Keratinocyte (primary cell): ENCODE measurements around the gene GSTCD. TPM values are rescaled to one million over a fixed set of nuclear protein-coding genes. Genes with fewer than 3 reads are reported as not detected.
"Not testable (repeated sequence)": the region's sequence is repeated elsewhere in the genome, so short reads cannot be mapped to it uniquely, and the experiment has no call there.

Experiments
- DNase-seq: peaks from one replicate; pipeline ENCODE4 v3.0.0-alpha.2; 2011; ENCODE audit warnings: low read depth, missing footprints, low spot score
- FAIRE-seq: peaks from 2 replicates; lab custom pipeline; 2011; peaks lifted over from hg19 to GRCh38; lab: Jason Lieb, UNC
- H2AFZ ChIP-seq: 2 replicates; pipeline ENCODE4 v1.6.0; 2012; ENCODE audit warnings: low read length, control low read depth, inconsistent platforms; ENCODE audit not compliant: control insufficient read depth
- H3K27ac ChIP-seq: 2 replicates; pipeline ENCODE4 v1.5.1; 2011; ENCODE audit warnings: low read length; ENCODE audit not compliant: control insufficient read depth, insufficient read depth
- H3K27me3 ChIP-seq: 3 replicates; pipeline ENCODE4 v1.6.0; 2011; ENCODE audit warnings: low read length; ENCODE audit not compliant: control insufficient read depth, insufficient read depth; ENCODE audit errors: extremely low read depth
- H3K36me3 ChIP-seq, 2 experiments: 2 replicates in 1 of 2; 3 replicates in 1 of 2; pipeline ENCODE4 v1.5.1; 2011; ENCODE audit warnings: low read length in 2 of 2, mild to moderate bottlenecking in 1 of 2; ENCODE audit not compliant: control insufficient read depth in 2 of 2, insufficient read depth in 2 of 2; ENCODE audit errors: extremely low read depth in 1 of 2
- H3K4me1 ChIP-seq: 3 replicates; pipeline ENCODE4 v1.5.1; 2011; ENCODE audit warnings: low read length; ENCODE audit not compliant: control insufficient read depth, insufficient read depth; ENCODE audit errors: extremely low read depth
- H3K4me2 ChIP-seq: 3 replicates; pipeline ENCODE4 v1.6.0; 2011; ENCODE audit warnings: low read depth, low read length; ENCODE audit not compliant: control insufficient read depth, insufficient read depth; ENCODE audit errors: extremely low read depth
- H3K4me3 ChIP-seq, 3 experiments: fragments of 200-600 bp in 1 of 3; sonication (generic) in 1 of 3; 2 replicates in 2 of 3; 3 replicates in 1 of 3; pipeline ENCODE4 v1.5.1; 2011 to 2016; ENCODE audit warnings: low read length in 3 of 3, mild to moderate bottlenecking in 3 of 3, control low read depth in 2 of 3, inconsistent platforms in 1 of 3, low read depth in 1 of 3, mixed read lengths in 1 of 3, mixed run types in 1 of 3, moderate library complexity in 1 of 3; ENCODE audit not compliant: control insufficient read depth in 2 of 3, insufficient read depth in 2 of 3; ENCODE audit errors: extremely low read depth in 1 of 3
- H3K79me2 ChIP-seq: 2 replicates; pipeline ENCODE4 v1.6.0; 2012; ENCODE audit warnings: low read length; ENCODE audit not compliant: control insufficient read depth, insufficient read depth
- H3K9ac ChIP-seq: 3 replicates; pipeline ENCODE4 v1.6.0; 2011; ENCODE audit warnings: low read length; ENCODE audit not compliant: control insufficient read depth, insufficient read depth; ENCODE audit errors: extremely low read depth
- H3K9me1 ChIP-seq: 3 replicates; pipeline ENCODE4 v1.6.0; 2011; ENCODE audit warnings: low read length; ENCODE audit not compliant: control insufficient read depth, insufficient read depth; ENCODE audit errors: extremely low read depth
- H3K9me3 ChIP-seq: 2 replicates; pipeline ENCODE4 v1.5.1; 2012; ENCODE audit warnings: low read depth, low read length; ENCODE audit not compliant: control insufficient read depth
- H4K20me1 ChIP-seq: 3 replicates; pipeline ENCODE4 v1.6.0; 2011; ENCODE audit warnings: low read length; ENCODE audit not compliant: control insufficient read depth, insufficient read depth; ENCODE audit errors: extremely low read depth
- EZH2 ChIP-seq: IDR thresholded peaks from one replicate; pipeline ENCODE4 v1.6.1; 2012; ENCODE audit warnings: inconsistent platforms, mild to moderate bottlenecking, low read length, moderate library complexity
- dilution Hi-C: fragments of 300-500 bp; cut with MboI; formaldehyde crosslinking; loops from one replicate; pipeline ENCODE4 v1.7.0; 2020; ENCODE audit warnings: low sequenced_read_pairs; ENCODE audit not compliant: extremely low pct_ligation_motif_present
- polyA plus RNA-seq, 5 experiments: library from polyadenylated mRNA; depleted of rRNA in 3 of 5; stranded (reverse) in 3 of 5; stranded (forward) in 1 of 5; unstranded in 1 of 5; fragments of >200 nt; gene quantifications; 1 replicate in 1 of 5; 2 replicates in 3 of 5; 3 replicates in 1 of 5; pipeline versions ENCODE4 v1.2.1 to v1.2.3, GENCODE V29; 2011 to 2012; ENCODE audit warnings: missing spikeins in 2 of 5, low read depth in 1 of 5, low replicate concordance in 1 of 5
- TF ChIP-seq, protein P1 (sequence below), 3 experiments: IDR thresholded peaks in 1 of 3; conservative IDR thresholded peaks in 1 of 3; optimal IDR thresholded peaks in 1 of 3; 2 replicates in 2 of 3; 3 replicates in 1 of 3; pipeline versions ENCODE3 to v1.5.1; 2011; ENCODE audit warnings: low read length in 3 of 3, mild to moderate bottlenecking in 3 of 3, moderate library complexity in 2 of 3, control low read depth in 1 of 3, inconsistent platforms in 1 of 3; ENCODE audit not compliant: insufficient read depth in 2 of 3; ENCODE audit errors: extremely low read depth in 1 of 3

Gene GSTCD
- polyA plus RNA-seq, 1 donor (not counting 4 experiments of a cell fraction or from before 2014, with no cell fraction given): 23.2 TPM

DNA sequence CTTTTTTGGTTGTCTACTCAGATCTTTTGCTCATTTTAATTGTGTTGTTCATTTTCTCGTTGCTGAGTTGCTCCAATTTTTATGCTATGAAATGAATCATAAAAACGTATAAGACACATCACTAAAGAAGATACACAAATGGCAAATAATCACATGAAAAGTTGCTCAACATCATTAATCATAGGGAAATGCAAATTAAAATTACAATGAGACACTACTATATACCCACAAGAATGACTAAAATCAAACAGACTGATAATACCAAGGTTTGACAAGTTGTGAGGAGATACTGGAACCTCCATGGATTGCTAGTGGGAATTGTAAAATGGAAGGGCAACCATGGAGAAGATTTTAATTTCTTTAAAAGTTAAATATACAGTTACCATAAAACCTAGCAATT, 17.0 kb downstream of the GSTCD start:
- no peak for TF ChIP-seq EZH2
- TF ChIP-seq, protein P1, sequence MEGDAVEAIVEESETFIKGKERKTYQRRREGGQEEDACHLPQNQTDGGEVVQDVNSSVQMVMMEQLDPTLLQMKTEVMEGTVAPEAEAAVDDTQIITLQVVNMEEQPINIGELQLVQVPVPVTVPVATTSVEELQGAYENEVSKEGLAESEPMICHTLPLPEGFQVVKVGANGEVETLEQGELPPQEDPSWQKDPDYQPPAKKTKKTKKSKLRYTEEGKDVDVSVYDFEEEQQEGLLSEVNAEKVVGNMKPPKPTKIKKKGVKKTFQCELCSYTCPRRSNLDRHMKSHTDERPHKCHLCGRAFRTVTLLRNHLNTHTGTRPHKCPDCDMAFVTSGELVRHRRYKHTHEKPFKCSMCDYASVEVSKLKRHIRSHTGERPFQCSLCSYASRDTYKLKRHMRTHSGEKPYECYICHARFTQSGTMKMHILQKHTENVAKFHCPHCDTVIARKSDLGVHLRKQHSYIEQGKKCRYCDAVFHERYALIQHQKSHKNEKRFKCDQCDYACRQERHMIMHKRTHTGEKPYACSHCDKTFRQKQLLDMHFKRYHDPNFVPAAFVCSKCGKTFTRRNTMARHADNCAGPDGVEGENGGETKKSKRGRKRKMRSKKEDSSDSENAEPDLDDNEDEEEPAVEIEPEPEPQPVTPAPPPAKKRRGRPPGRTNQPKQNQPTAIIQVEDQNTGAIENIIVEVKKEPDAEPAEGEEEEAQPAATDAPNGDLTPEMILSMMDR (optimal IDR thresholded peaks at IDR 0.05 in 1 of 3, IDR thresholded peaks at IDR 0.05 in 1 of 3, conservative IDR thresholded peaks at IDR 0.05 in 1 of 3; ENCODE audit: extremely low read depth in 1 of 3, insufficient read depth in 2 of 3, low read length in 3 of 3): no peak
- DNase-seq (no peak), FAIRE-seq (no peak)

DNA sequence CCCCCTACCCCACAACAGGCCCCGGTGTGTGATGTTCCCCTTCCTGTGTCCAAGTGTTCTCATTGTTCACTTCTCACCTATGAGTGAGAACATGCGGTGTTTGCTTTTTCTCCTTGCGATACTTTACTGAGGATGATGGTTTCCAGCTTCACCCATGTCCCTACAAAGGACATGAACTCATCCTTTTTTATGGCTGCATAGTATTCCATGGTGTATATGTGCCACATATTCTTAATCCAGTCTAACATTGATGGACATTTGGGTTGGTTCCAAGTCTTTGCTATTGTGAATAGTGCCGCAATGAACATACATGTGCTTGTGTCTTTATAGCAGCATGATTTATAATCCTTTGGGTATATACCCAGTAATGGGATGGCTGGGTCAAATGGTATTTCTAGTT, 21.3 kb downstream of the GSTCD start:
- H2AFZ ChIP-seq, H3K4me1 ChIP-seq, DNase-seq, H3K36me3 ChIP-seq, H3K79me2 ChIP-seq, H3K4me3 ChIP-seq, H3K4me2 ChIP-seq, H3K9ac ChIP-seq, H4K20me1 ChIP-seq, H3K27me3 ChIP-seq, H3K9me3 ChIP-seq, dilution Hi-C loops, H3K27ac ChIP-seq, H3K9me1 ChIP-seq, FAIRE-seq: not testable (repeated sequence)

More for the DNA sequence above, 17.0 kb downstream of the GSTCD start:
- H4K20me1 ChIP-seq: no peaks in the 10 kb centered on the region
- H3K27ac ChIP-seq: no peak overlapping the region
- H3K79me2 ChIP-seq: no peaks in the 10 kb centered on the region
- no peak overlapping the region for H3K9ac ChIP-seq
- H3K4me2 ChIP-seq: no peak overlapping the region
- H3K4me3 ChIP-seq: no peak overlapping the region
- no peaks in the 10 kb centered on the region for H3K9me3 ChIP-seq
- H3K27me3 ChIP-seq: no peaks in the 10 kb centered on the region
- H3K9me1 ChIP-seq: no peaks in the 10 kb centered on the region
- no peaks in the 10 kb centered on the region for H3K36me3 ChIP-seq
- dilution Hi-C loops: no loop called here
- H3K4me1 ChIP-seq: no peaks in the 10 kb centered on the region
- H2AFZ ChIP-seq: no peak overlapping the region

DNA sequence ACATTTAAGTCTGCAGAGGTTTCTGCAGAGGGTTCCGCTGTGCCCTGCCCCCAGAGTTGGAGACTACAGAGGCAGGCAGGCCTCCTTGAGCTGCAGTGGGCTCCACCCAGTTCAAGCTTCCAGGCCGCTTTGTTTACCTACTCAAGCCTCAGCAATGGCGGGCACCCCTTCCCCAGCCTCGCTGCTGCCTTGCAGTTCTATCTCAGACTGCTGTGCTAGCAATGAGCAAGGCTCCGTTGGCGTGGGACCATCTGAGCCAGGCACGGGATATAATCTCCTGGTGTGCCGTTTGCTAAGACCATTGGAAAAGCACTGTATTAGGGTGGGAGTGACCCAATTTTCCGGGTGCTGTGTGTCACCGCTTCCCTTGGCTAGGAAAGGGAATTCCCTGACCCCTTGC, 26.6 kb downstream of the GSTCD start:
- dilution Hi-C loops, H4K20me1 ChIP-seq, H3K4me3 ChIP-seq, H3K79me2 ChIP-seq, H3K27ac ChIP-seq, H3K4me2 ChIP-seq, H3K4me1 ChIP-seq, H2AFZ ChIP-seq, H3K9me3 ChIP-seq, H3K9ac ChIP-seq, FAIRE-seq, H3K9me1 ChIP-seq, H3K27me3 ChIP-seq, DNase-seq, H3K36me3 ChIP-seq: not testable (repeated sequence)
